HepG2 (cell line): ENCODE measurements around the gene DIS3L2. TPM values are rescaled to one million over a fixed set of nuclear protein-coding genes. Genes with fewer than 3 reads are reported as not detected.

ENCODE experiments used
- ATAC-seq: fragments of 200-7000 bp; cut with Tn5 transposase; 3 replicates; pipeline ENCODE4 v1.9.1; 2020; ENCODE audit warnings: mild to moderate bottlenecking, moderate library complexity
- BruUV-seq: library from RNA; stranded (reverse); fragments of 400-500 nt; replicated peaks from 2 replicates; lab custom pipeline; 2021; lab: Mats Ljungman, UMichigan
- CTCF ChIA-PET: fragments of 300-600 bp; formaldehyde crosslinking; extraction: SDS; loops from one replicate; lab custom pipeline; 2021; ENCODE audit warnings: low total read pairs, inconsistent platforms, low intra/inter-chr PET ratio; lab: Yijun Ruan, JAX
- POLR2A ChIA-PET: fragments of 350-600 bp; sonication (Branson Sonifier 250); formaldehyde crosslinking; loops from one replicate; lab custom pipeline; 2020; ENCODE audit warnings: antibody characterized with exemption, inconsistent platforms; lab: Yijun Ruan, JAX
- DNase-seq: peaks from one replicate; pipeline ENCODE4 v3.0.0-alpha.2; 2015; ENCODE audit warnings: low spot score
- FAIRE-seq: peaks from 3 replicates; lab custom pipeline; 2011; peaks lifted over from hg19 to GRCh38; lab: Jason Lieb, UNC
- H2AFZ ChIP-seq: one replicate; pipeline ENCODE4 v1.6.1; 2011; ENCODE audit warnings: low read length, inconsistent platforms
- H3K27ac ChIP-seq: fragments of 300-600 bp; 3 replicates; pipeline ENCODE4 v1.8.0; 2011; ENCODE audit warnings: mixed run types, mild to moderate bottlenecking, mixed read lengths, low read length, inconsistent platforms; ENCODE audit not compliant: insufficient read depth; ENCODE audit errors: extremely low read length
- H3K27me3 ChIP-seq, 2 experiments: fragments of 200-600 bp in 1 of 2; 2 replicates in 1 of 2; 3 replicates in 1 of 2; pipeline versions ENCODE4 v1.6.0 to v1.8.0; 2011; ENCODE audit warnings: low read length in 2 of 2, mild to moderate bottlenecking in 2 of 2, moderate library complexity in 2 of 2, inconsistent platforms in 1 of 2; ENCODE audit not compliant: insufficient read depth in 2 of 2, control insufficient read depth in 1 of 2
- H3K36me3 ChIP-seq, 2 experiments: fragments of 200-600 bp in 1 of 2; replicated peaks in 1 of 2; 2 replicates in 1 of 2; 3 replicates in 1 of 2; pipeline versions ENCODE4 v1.5.1 to v1.8.0; 2011; ENCODE audit warnings: low read length in 2 of 2, inconsistent platforms in 1 of 2; ENCODE audit not compliant: insufficient read depth in 2 of 2, control insufficient read depth in 1 of 2
- H3K4me1 ChIP-seq: 2 replicates; pipeline ENCODE4 v1.5.1; 2012; ENCODE audit warnings: low read length, inconsistent platforms; ENCODE audit not compliant: insufficient read depth
- H3K4me2 ChIP-seq: 2 replicates; pipeline ENCODE4 v1.6.0; 2011; ENCODE audit warnings: low read depth, low read length, inconsistent platforms
- H3K4me3 ChIP-seq, 3 experiments: fragments of 200-600 bp in 1 of 3; sonication (generic), shearing (Covaris generic) in 1 of 3; replicated peaks in 1 of 3; 2 replicates each; pipeline ENCODE4 v1.5.1; 2011 to 2016; ENCODE audit warnings: low read length in 3 of 3, inconsistent platforms in 2 of 3, low read depth in 2 of 3, mild to moderate bottlenecking in 2 of 3, control low read depth in 1 of 3, mixed read lengths in 1 of 3; ENCODE audit not compliant: insufficient read depth in 1 of 3
- H3K79me2 ChIP-seq: one replicate; pipeline ENCODE4 v1.6.1; 2011; ENCODE audit warnings: low read length, inconsistent platforms; ENCODE audit not compliant: insufficient read depth
- H3K9ac ChIP-seq: 2 replicates; pipeline ENCODE4 v1.6.0; 2011; ENCODE audit warnings: mild to moderate bottlenecking, low read depth, low read length, inconsistent platforms; ENCODE audit not compliant: insufficient read depth
- H3K9me3 ChIP-seq: 2 replicates; pipeline ENCODE4 v1.5.1; 2012; ENCODE audit warnings: mild to moderate bottlenecking, low read length
- H4K20me1 ChIP-seq: 2 replicates; pipeline ENCODE4 v1.6.0; 2011; ENCODE audit warnings: inconsistent platforms, mild to moderate bottlenecking, low read length, moderate library complexity; ENCODE audit not compliant: insufficient read depth
- AFF4 ChIP-seq: sonication (generic); formaldehyde crosslinking; IDR thresholded peaks from 2 replicates; pipeline ENCODE4 v1.4.0; 2020; ENCODE audit warnings: missing genetic modification reagents
- HNF1A ChIP-seq, 2 experiments: sonication (generic) in 1 of 2; formaldehyde crosslinking in 1 of 2; IDR thresholded peaks; 2 replicates each; pipeline versions ENCODE4 v1.4.0 to v1.6.1; 2016 to 2020; ENCODE audit warnings: borderline replicate concordance in 1 of 2, low read depth in 1 of 2, mild to moderate bottlenecking in 1 of 2, missing genetic modification reagents in 1 of 2
- SETDB1 ChIP-seq: sonication (generic); formaldehyde crosslinking; IDR thresholded peaks from 2 replicates; pipeline ENCODE4 v1.5.1; 2020; ENCODE audit warnings: missing genetic modification reagents, mild to moderate bottlenecking, borderline replicate concordance
- ZNF253 ChIP-seq: sonication (generic); formaldehyde crosslinking; IDR thresholded peaks from 2 replicates; pipeline ENCODE4 v1.8.0; 2022; ENCODE audit warnings: mild to moderate bottlenecking, missing genetic modification reagents, borderline replicate concordance
- WGBS: methylation state at CpG from one replicate; pipeline ENCODE4 v1.1.6; 2017; ENCODE audit warnings: low lambda C conversion rate; 5-methylcytosine and 5-hydroxymethylcytosine counted together
- in situ Hi-C: cut with HindIII; loops from 2 replicates; pipeline ENCODE4 v1.10.0; 2017; ENCODE audit warnings: low pct_unique_long_range_greater_than_20kb; ENCODE audit not compliant: extremely low pct_ligation_motif_present
- intact Hi-C: fragments of 100-400 bp; cut with micrococcal nuclease; formaldehyde crosslinking; loops from one replicate; pipeline ENCODE4 v1.10.0; 2022; ENCODE audit not compliant: unreplicated experiment
- polyA plus RNA-seq, 8 experiments: library from polyadenylated mRNA; depleted of rRNA in 3 of 8; stranded (reverse) in 7 of 8; unstranded in 1 of 8; fragments of >200 nt; fragmentation: Illumina TruSeq in 4 of 8; extraction: Trizol in 4 of 8; gene quantifications; 2 replicates each; pipeline versions ENCODE4 v1.2.1 to v1.2.3, GENCODE V29; 2011 to 2016; ENCODE audit warnings: low read depth in 4 of 8, missing spikeins in 1 of 8, mixed read lengths in 1 of 8; ENCODE audit not compliant: insufficient read depth in 1 of 8
- total RNA-seq, 5 experiments: library from RNA; depleted of rRNA; stranded (reverse); fragments of >200 nt; fragmentation: Illumina TruSeq; extraction: Trizol; gene quantifications; 2 replicates each; pipeline ENCODE4 v1.2.3, GENCODE V29; 2016; ENCODE audit warnings: low read depth in 1 of 5
- TF ChIP-seq, protein P1 (sequence below): sonication (generic); formaldehyde crosslinking; IDR thresholded peaks from 2 replicates; pipeline ENCODE4 v1.4.0; 2020; ENCODE audit warnings: low read depth, missing genetic modification reagents
- TF ChIP-seq, protein P2 (sequence below): sonication (generic); formaldehyde crosslinking; IDR thresholded peaks from 2 replicates; pipeline ENCODE4 v1.5.1; 2020; ENCODE audit warnings: mild to moderate bottlenecking, moderate library complexity, missing genetic modification reagents
- TF ChIP-seq, protein P3 (sequence below): sonication (generic); formaldehyde crosslinking; IDR thresholded peaks from 2 replicates; pipeline ENCODE4 v1.5.1; 2020; ENCODE audit warnings: missing genetic modification reagents, mild to moderate bottlenecking, borderline replicate concordance

Gene DIS3L2
- total and polyA plus RNA-seq, 2 of the 13 experiments (the other 11 are each of a cell fraction or from before 2014, with no cell fraction given): 7.0 to 23.9 TPM

- Histone ChIP-seq H3K27me3 (no peaks in the 10 kb centered on the region), H3K27ac (no peak overlapping the region), H3K36me3 (no peaks in the 10 kb centered on the region), H2AFZ (no peak overlapping the region), H3K4me3 (no peak overlapping the region), H3K9me3 (no peaks in the 10 kb centered on the region; the same call in 1 of the 2 replicates), H3K9ac (no peak overlapping the region), H3K4me1 (peaks cover 30% of the 10 kb centered on the region), H3K4me2 (no peak overlapping the region), H3K79me2 (no peaks in the 10 kb centered on the region), H4K20me1 (no peaks in the 10 kb centered on the region)
- POLR2A ChIA-PET: no interaction called here
- in situ Hi-C loops (no loop called here), intact Hi-C loops (no loop called here)
- no peak for FAIRE-seq
- no TSS peak for BruUV-seq
- CTCF ChIA-PET: no interaction called here
- no peak for TF ChIP-seq HNF1A (IDR thresholded peaks at IDR 0.05; ENCODE audit: low read depth)
- no peak for TF ChIP-seq HNF1A (CRISPR knock-in tag; IDR thresholded peaks at IDR 0.05; ENCODE audit: borderline replicate concordance)
- TF ChIP-seq SETDB1: no peak
- TF ChIP-seq, protein P1, sequence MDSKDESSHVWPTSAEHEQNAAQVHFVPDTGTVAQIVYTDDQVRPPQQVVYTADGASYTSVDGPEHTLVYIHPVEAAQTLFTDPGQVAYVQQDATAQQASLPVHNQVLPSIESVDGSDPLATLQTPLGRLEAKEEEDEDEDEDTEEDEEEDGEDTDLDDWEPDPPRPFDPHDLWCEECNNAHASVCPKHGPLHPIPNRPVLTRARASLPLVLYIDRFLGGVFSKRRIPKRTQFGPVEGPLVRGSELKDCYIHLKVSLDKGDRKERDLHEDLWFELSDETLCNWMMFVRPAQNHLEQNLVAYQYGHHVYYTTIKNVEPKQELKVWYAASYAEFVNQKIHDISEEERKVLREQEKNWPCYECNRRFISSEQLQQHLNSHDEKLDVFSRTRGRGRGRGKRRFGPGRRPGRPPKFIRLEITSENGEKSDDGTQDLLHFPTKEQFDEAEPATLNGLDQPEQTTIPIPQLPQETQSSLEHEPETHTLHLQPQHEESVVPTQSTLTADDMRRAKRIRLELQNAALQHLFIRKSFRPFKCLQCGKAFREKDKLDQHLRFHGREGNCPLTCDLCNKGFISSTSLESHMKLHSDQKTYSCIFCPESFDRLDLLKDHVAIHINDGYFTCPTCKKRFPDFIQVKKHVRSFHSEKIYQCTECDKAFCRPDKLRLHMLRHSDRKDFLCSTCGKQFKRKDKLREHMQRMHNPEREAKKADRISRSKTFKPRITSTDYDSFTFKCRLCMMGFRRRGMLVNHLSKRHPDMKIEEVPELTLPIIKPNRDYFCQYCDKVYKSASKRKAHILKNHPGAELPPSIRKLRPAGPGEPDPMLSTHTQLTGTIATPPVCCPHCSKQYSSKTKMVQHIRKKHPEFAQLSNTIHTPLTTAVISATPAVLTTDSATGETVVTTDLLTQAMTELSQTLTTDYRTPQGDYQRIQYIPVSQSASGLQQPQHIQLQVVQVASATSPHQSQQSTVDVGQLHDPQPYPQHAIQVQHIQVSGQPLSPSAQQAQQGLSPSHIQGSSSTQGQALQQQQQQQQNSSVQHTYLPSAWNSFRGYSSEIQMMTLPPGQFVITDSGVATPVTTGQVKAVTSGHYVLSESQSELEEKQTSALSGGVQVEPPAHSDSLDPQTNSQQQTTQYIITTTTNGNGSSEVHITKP (CRISPR knock-in tag): no peak
- TF ChIP-seq, protein P2, sequence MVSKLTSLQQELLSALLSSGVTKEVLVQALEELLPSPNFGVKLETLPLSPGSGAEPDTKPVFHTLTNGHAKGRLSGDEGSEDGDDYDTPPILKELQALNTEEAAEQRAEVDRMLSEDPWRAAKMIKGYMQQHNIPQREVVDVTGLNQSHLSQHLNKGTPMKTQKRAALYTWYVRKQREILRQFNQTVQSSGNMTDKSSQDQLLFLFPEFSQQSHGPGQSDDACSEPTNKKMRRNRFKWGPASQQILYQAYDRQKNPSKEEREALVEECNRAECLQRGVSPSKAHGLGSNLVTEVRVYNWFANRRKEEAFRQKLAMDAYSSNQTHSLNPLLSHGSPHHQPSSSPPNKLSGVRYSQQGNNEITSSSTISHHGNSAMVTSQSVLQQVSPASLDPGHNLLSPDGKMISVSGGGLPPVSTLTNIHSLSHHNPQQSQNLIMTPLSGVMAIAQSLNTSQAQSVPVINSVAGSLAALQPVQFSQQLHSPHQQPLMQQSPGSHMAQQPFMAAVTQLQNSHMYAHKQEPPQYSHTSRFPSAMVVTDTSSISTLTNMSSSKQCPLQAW (CRISPR knock-in tag): no peak
- TF ChIP-seq AFF4 (CRISPR knock-in tag): no peak
- TF ChIP-seq, protein P3, sequence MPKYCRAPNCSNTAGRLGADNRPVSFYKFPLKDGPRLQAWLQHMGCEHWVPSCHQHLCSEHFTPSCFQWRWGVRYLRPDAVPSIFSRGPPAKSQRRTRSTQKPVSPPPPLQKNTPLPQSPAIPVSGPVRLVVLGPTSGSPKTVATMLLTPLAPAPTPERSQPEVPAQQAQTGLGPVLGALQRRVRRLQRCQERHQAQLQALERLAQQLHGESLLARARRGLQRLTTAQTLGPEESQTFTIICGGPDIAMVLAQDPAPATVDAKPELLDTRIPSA: no peak
- no peak for TF ChIP-seq ZNF253 (CRISPR knock-in tag)
- ATAC-seq: no peak
- DNase-seq: no peak
- WGBS: 66% methylated on average over 5 of the region's 5 CpGs
Observed at GRCh38 chr2:232361646-232362045, 400.1 kb downstream of the DIS3L2 start.
